ENCODE results near the gene FBL.

- TF ChIP-seq CTCF (IDR thresholded peaks at IDR 0.05; ENCODE audit: low read depth, low read length) (no peak), EZH2phosphoT487 (IDR thresholded peaks at IDR 0.05; ENCODE audit: low read depth) (no peak)
Observed at GRCh38 chr19:39831679-39832078, 14.5 kb downstream of the FBL start.
